Activated naive CD4-positive, alpha-beta T cell treated with Interleukin-2 at 50 U/mL for 16 hours (primary cell): ENCODE measurements around the gene VWA3B.
"Not testable (repeated sequence)": the region's sequence is repeated elsewhere in the genome, so short reads cannot be mapped to it uniquely, and the experiment has no call there.

Experiments
- DNase-seq: peaks from one replicate; pipeline ENCODE4 v3.0.0-alpha.2; 2020

Gene VWA3B

DNA sequence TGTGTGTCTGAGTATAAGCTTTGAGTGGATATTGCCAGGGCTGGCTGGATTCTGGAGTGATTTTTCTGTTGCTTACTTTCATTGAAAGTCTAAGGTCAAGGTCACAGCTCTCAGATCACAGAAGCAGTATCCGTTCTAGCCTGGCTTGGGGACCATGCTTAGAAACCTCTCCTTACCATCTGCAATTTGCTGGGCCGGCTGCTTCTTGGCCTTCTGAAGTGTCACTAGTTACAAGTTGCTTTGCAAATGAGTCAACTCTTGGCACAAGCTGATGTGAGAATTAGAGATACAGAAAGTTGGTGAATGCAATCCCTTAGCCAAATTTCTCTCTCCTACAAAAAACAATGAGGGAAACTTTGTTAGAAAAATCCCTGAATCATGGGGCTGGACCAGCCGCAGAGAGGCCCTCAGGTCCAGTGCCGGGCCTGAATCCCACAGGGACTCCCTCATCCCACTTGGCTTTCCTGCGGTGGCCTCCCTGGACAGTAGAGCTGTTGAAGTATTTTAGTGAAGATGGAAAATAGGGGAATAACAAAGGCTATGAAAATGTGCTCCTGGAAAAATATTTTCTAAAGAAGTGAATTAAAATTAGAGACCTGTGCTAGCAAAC is 166.6 kb downstream of the VWA3B start:
- no peak for DNase-seq

DNA sequence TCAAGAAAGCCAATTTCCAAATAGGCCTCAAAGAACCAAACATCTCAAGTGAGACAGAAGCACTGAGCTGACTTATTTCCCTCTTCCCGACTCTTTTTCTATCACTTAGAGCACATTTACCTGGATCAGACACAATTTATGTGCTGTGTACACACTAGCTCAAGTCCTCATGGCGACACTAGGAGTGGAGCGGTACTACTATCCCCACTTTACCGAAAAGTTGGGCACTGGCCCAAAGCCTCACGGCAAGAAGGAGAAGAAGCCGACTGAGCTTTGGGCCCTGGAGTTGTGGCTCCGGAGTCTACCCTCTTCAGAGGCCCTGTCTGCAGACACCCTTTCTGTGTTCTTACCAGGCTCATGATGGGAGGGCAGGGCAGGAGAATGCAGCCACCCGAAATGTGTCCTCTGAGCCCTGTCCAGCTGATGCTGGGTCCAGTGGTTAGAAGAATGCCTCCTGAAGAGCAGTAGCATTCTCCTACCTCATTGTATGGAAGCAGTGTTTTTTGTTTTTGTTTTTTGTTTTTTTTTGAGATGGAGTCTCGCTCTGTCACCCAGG is 167.6 kb downstream of the VWA3B start:
- no peak for DNase-seq

DNA sequence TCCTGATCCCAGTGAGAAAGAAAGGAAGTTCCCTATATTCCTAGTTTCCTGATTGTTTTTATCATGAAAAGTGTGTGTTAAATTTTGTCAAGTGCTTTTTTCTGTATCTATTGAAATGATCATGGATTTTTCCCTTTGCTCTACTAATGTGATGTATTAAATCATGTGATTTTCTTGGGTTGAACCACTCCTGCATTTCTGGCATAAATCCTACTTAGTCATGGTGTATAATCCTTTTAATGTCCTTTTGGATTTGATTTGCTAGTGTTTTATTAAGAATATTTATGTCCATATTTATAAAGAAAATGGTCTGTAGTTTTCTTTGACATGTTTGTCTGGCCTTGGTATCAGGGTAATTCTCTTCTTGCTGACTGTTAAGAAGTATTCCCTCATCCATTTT is 171.9 kb downstream of the VWA3B start:
- no peak for DNase-seq

GRCh38 chr2:98263362-98263761 is 176.4 kb downstream of the VWA3B start:
- DNase-seq = no peak

- not testable (repeated sequence) for DNase-seq
Observed at GRCh38 chr2:98268225-98268624, 181.3 kb downstream of the VWA3B start.

DNA sequence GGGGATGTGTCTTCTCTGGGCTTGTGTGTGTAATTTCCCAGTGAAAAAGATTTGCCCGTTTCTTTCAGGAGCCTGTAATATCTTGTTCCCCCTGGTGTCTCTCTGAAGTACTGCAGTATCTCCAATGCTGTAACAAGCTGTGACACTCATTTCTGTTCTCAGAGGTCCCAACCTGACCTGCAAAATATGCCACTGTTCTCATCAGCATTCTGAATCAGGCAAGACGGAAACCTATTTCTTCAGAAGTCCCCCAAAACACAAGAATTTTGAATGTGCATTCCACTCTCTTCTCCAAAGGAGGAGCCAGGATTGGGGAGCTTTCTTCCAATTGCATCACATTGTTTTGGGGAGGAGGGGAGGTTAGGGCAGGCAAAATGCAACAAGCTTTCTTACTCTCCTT is 182.3 kb downstream of the VWA3B start:
- no peak for DNase-seq

DNA sequence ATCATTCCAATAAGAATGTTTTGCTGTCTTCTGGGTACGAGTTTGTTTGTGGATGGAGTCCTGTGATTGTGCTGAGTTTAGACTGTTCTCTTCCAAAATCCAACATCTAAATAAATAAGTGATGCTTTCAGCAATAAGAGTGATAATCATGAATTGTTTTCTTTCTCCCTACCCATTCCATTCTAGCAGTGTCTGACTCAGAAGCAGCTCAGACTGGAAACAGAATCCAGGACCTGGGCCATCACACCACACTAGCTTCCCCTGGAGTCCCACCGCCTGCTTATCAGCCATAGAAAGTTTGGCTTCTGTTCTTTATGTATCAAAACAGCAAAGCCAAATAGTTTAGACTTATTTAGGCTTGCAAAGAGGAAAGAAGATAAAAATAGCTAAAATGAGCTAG is 182.9 kb downstream of the VWA3B start:
- DNase-seq = no peak

- DNase-seq = no peak
Observed at GRCh38 chr2:98277162-98277859, 190.3 kb downstream of the VWA3B start.

GRCh38 chr2:98278074-98278473 is 191.1 kb downstream of the VWA3B start:
- no peak for DNase-seq

GRCh38 chr2:98280376-98281102 is 193.6 kb downstream of the VWA3B start:
- DNase-seq = no peak

- DNase-seq = no peak
Observed at GRCh38 chr2:98281607-98282006, 194.6 kb downstream of the VWA3B start.

- DNase-seq = no peak
Observed at GRCh38 chr2:98282109-98282508, 195.1 kb downstream of the VWA3B start.

GRCh38 chr2:98293030-98293429 is 206.1 kb downstream of the VWA3B start:
- no peak for DNase-seq

- DNase-seq = no peak
Observed at GRCh38 chr2:98293931-98294687, 207.1 kb downstream of the VWA3B start.

DNA sequence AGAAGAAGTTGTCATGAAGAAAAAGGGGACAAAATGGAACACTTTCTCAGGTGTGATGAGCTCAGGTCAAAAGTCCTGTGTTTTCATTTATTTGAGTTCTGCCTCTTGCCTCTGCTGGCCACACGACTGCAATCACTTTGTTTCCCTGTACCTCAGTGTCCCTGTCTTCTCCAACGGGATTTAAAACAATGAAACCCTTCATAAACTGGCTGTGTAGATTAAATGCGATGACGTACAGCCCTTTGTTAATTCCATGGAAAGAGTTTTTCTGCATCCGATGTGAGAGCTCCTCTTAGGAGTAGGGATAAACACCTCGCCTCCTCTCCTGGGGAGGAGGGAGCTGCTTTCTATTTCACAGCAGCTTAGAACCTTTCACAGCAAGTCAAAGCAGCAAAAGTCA is 207.7 kb downstream of the VWA3B start:
- DNase-seq = no peak

DNA sequence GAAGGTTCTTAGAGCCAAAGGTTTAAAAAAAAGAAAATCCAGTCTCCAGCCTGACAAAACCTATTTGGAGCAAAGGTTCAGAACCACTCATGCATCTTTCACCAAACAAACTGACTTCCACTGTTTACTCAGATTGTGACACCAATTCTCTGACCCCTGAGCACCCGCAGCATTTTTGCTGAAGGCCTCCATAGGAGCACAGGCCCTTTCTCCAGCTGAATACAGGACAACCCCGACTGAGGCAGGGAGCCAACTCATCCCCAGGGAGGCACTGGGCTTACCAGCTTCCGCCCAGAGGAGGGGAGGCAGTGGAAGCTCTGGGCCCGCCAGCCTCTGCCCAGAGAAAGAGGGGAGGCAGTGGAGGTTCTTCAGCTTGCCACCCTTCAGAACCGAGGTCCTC is 208.3 kb downstream of the VWA3B start:
- no peak for DNase-seq

DNA sequence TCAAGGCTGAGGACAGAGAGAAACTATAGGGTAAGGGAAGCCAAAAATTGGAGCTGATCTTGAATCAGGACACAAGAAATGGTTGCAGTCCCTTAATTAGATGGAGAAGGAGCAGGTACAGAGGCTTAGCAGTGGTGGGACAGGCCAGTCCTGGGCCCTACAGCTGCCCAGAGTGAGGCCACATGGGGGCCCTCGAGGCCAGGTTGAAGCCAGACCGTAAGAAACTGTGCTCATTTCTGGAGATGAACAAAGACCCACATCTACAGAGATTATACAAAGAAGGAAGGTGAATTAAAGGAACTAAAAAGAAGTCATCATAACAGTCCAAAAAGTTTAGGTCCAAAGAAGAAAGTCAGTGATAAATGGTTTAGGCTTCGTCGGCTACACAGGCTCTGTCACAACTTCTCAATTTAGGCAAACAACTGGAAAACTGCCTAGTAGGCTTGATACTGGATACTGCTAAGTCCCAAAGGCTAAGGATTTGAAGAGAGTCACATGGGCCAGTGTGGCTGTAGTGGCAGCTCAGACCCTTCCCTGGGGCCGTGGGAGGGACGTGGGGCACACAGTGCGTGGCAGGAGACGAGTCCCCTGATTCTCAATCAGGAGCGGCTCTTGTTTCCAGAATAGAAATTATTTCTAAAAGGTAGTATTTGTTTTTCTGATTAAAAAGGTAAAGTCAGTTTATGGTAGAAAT is 208.9 kb downstream of the VWA3B start:
- DNase-seq = no peak

DNA sequence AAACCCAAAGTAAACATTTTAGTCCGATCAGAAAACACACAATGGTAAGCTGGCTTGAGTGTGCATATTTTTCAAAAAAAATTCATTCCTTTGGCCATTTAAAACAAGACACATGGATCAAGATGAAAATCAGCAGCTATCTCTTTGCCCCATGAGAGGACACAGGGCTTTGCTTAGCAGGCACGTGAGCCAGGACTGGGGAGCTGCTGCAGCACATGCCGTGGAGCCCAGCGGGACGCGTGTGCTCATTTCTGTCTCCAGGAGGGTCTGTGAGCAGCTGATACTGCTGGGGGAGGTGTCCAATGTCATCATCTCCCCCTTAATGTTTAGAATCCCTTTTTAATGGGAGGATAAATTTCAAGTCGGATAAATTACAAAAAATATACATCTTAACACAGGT is 209.5 kb downstream of the VWA3B start:
- no peak for DNase-seq

DNA sequence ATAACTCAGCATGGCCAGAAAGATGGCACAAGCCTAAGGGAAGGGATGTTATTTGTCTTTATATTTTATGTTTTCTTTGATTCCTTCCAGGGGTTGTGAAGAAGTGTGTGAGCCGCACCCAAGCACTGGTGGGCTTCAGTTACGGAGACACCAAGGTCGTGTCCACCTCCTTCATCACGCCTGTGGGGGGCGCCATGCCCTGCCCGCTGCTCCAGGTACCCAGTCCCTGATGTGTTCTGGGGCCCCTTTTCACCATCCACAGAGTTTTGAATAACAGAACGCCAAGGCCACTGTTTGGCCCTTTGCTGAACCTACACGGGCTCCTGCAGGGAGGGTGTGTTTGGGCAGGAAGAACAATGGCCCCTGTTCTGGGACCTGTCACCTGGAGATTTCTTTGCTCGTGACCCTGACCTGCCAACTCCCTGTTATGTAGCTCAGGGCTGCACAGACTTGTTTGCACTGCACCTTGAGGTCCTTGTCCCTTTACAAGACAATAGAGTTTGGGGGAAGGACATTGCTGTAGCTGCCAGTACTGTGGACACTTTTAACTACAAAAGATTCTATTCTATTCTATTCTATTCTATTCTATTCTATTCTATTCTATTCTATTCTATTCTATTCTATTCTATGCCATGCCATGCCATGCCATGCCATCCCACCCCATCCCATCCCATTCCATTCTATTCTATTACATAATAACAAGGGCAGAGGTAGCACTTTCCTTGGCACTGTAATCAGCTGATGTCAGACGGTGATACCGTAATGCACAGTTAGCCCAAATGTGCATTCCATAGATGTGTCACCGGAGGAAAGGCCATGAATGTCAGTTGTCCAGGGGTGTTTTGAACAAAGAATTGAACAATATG is 211.1 kb downstream of the VWA3B start:
- DNase-seq = no peak

GRCh38 chr2:98298683-98299164 is 211.8 kb downstream of the VWA3B start:
- DNase-seq = no peak

DNA sequence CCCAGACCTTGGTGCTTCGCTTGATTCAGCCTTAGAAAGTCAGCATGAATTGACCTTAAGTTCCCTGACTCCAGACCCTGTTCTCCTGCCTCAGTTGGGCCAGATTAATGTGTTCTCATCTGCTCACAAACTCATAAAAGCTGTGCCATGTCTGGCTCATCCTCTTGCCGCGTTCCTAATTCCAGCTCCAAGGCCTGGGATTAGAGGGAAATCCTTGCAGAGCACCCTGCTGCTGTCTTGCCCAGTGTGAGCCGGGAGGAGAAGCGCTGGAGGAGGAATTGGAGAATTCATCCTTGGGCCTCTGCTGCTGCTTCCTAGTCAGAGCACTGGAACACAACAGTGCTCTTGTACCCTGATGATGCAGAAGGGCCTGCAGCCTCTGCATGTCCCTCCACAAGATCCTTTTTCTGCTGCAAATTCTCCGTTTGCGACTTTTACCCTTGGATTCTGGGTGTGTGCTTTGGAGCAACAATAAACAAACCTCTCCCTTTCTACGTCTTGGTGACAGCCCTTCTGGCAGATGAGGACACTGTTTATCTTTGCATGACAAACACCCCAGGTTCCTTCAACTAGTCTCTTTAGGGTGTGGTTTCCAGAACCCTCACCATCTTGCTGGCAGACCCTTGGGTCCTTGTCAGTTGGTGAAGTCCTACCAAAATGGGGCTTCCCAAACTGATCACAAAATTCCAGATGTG is 212.4 kb downstream of the VWA3B start:
- DNase-seq = no peak
